Astrocyte (in vitro differentiated cells and primary cell): Measurements from ENCODE around the gene TCP1.

Experiments
- CTCF ChIP-seq: IDR thresholded peaks from 2 replicates; pipeline ENCODE4 v1.5.1; 2011; ENCODE audit warnings: low read depth, mild to moderate bottlenecking, inconsistent platforms, low read length, moderate library complexity; ENCODE audit not compliant: insufficient read depth
- EZH2 ChIP-seq: IDR thresholded peaks from 2 replicates; pipeline ENCODE4 v1.6.1; 2012; ENCODE audit warnings: mild to moderate bottlenecking, low read length, inconsistent platforms; ENCODE audit not compliant: insufficient read depth

GRCh38 chr6:159833556-159833955 is 44.2 kb upstream of the TCP1 start:
- TF ChIP-seq CTCF = no peak
- no peak for TF ChIP-seq EZH2
